Mammary epithelial cell (primary cell): ENCODE measurements around the gene ACSL3.

Source experiments
- CTCF ChIP-seq, 2 donors: IDR thresholded peaks in 1 of 2; conservative IDR thresholded peaks in 1 of 2; 2 replicates each; pipeline ENCODE4 v1.5.1; 2011 to 2012; ENCODE audit warnings: inconsistent platforms in 2 of 2, low read length in 2 of 2, mild to moderate bottlenecking in 2 of 2, control low read depth in 1 of 2, low read depth in 1 of 2; ENCODE audit not compliant: insufficient read depth in 1 of 2; ENCODE audit errors: extremely low read depth in 1 of 2
- EZH2 ChIP-seq: IDR thresholded peaks from 2 replicates; pipeline ENCODE4 v1.6.1; 2012; ENCODE audit warnings: low read length, inconsistent platforms, borderline replicate concordance

DNA sequence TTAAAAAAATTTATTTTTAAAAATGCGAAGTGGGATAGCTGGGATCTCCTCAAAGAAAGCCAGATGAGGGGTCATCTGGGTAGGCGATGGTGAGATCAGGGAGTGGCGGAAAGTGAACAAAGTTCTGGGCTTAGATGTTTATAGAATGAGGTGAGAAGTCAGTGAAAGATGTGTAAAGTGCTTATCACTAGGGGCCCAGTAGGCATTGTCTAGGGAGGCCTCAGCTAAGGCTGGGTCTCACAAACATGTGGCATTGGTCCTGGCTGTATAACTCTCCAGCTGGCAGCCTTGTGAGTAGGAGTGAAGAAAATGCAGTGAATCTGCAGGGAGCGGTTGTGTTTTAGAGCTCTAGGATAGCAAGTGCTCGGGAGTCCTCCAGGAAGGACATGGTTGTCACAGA is 10.5 kb downstream of the ACSL3 start:
- TF ChIP-seq EZH2 = no peak
- no peak for TF ChIP-seq CTCF (conservative IDR thresholded peaks at IDR 0.05 in 1 of 2, IDR thresholded peaks at IDR 0.05 in 1 of 2; ENCODE audit: extremely low read depth in 1 of 2, insufficient read depth in 1 of 2, low read depth in 1 of 2, low read length in 2 of 2)
